Measurements from ENCODE around the gene KRT82.

KRT82 gene

DNA sequence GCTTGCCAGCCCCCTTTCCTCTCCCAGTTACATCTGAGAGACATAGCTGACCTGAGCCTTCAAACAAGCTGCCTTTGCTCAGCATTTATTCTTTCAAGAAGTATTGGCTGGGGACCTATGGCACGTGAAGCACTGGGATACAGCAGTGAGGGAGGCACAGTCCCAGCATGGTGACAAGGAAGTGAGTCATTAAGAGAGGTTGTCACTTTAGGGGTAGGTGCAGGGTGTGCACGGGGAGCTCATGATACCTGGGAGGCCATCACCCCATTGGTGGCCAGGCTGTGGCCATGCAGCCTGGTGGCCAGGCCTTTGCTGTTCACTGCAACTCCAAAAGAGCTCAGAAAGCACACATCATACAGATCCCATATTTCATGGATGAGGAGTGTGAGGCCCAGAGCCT is 33.7 kb upstream of the KRT82 start:
- no peaks in the 10 kb centered on the region for H3K36me3 Mint-ChIP-seq (ENCODE audit: low read depth)
- intact Hi-C loops (cut with micrococcal nuclease) = no loop called here
- H3K27me3 Mint-ChIP-seq = peaks cover 17% of the 10 kb centered on the region
- no peaks in the 10 kb centered on the region for H3K4me1 Mint-ChIP-seq (ENCODE audit: low read depth)
- H3K9me3 Mint-ChIP-seq = no peaks in the 10 kb centered on the region
- H3K27ac Mint-ChIP-seq = no peak overlapping the region
- H3K4me3 Mint-ChIP-seq = no peak overlapping the region

DNA sequence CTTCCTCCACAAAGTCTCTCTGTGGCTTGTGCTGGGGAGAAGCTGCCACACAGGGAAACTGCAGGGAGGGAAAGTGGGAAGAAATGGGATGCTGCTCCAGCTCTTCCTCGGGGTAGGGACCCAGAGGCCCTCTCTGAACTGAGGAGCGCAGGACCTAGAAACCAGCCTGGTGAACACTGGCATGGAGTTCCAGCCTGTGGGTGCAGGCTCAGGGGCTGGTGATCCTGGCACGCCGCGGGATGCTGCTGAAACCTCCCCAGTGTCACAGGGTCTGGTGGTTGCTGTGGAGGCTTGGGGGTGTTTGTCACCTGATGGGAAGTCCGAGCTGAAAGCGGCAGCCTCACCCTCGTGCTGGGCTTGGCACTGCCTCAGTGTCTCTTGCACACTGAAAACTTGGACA is 33.3 kb upstream of the KRT82 start:
- Mint-ChIP-seq H3K9me3 (no peaks in the 10 kb centered on the region), H3K36me3 (ENCODE audit: low read depth) (no peaks in the 10 kb centered on the region), H3K27me3 (peaks cover 17% of the 10 kb centered on the region)

DNA sequence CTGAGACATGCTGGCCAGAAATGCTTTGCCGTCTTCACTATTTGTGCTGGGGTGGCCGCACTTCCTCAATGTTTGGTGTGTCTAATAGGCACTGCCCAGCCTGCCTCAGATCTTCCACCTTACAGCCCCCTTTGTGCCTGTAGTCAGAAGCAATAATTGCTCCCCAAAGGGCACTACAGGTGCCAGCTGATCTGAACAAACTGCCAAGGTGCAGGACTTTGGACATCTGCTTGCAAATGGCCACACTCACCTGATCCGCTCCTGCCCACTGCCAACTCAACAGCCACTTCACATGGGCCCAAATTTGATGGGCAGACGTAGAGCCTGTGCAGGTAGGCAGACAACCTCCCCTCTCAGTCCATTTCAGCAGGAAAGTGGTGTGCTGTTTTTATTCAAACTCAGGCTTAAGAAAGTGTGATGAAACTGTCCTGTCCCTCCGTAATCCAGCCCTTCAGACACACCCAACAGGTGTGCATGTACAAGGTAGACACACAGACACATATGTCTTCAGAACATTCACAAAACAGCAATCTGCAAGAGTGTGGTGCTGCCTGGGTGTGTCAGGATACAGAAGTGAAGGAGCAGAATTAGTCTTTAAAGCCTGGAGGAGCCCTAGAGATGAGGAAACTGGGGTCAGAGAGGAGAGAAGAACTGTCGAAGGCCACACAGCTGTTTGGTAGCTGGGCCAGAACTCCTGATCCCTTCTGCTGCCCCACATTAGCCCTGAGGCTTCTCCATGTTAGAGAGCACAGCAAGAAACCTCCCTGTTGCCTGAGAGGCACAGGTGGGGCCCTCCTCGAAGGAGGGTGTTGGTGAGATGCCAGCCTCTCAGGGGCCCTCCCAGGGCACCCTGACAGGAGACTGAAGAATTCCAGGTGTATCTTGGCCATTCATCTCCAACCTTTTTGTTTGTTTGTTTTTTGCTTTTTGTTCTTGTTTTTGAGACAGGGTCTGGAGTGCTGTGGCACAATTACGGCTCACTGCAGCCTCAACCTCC is 32.5 kb upstream of the KRT82 start:
- H3K36me3 Mint-ChIP-seq (ENCODE audit: low read depth) = no peaks in the 10 kb centered on the region
- no peaks in the 10 kb centered on the region for H3K4me1 Mint-ChIP-seq (ENCODE audit: low read depth)
- H3K9me3 Mint-ChIP-seq = no peaks in the 10 kb centered on the region
- peaks cover 17% of the 10 kb centered on the region for H3K27me3 Mint-ChIP-seq
- no peak overlapping the region for H3K27ac Mint-ChIP-seq
- H3K4me3 Mint-ChIP-seq = no peak overlapping the region
- intact Hi-C loops (cut with micrococcal nuclease) = no loop called here

More for the DNA sequence above, 33.3 kb upstream of the KRT82 start:
- Mint-ChIP-seq H3K27ac (no peak overlapping the region), H3K4me3 (no peak overlapping the region), H3K4me1 (ENCODE audit: low read depth) (no peaks in the 10 kb centered on the region)
- intact Hi-C loops (cut with micrococcal nuclease) = no loop called here

DNA sequence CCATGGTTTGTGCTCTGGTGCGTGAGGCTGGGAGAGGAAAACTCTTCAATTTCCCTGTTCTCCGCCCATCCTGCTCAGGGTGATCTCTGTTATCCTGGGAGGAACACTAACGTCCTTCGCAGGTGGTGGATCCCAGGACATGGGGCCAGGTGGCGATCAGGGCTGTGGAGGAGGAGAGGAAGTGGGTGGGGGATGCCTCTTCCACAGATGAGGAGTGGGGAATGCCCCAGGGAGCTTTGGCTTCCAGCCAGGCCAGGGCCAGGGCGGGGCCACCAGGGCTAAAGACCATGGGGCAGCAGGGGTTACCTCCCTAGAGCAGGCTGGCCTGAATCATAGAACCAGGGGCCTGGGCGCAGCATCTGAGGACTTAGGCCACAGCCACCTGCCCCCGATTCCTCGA is 31.4 kb upstream of the KRT82 start:
- Mint-ChIP-seq H3K27ac (no peak overlapping the region), H3K4me1 (ENCODE audit: low read depth) (no peaks in the 10 kb centered on the region), H3K36me3 (ENCODE audit: low read depth) (no peaks in the 10 kb centered on the region), H3K4me3 (no peak overlapping the region), H3K27me3 (peaks cover 10% of the 10 kb centered on the region), H3K9me3 (no peaks in the 10 kb centered on the region)
- intact Hi-C loops (cut with micrococcal nuclease) = no loop called here

DNA sequence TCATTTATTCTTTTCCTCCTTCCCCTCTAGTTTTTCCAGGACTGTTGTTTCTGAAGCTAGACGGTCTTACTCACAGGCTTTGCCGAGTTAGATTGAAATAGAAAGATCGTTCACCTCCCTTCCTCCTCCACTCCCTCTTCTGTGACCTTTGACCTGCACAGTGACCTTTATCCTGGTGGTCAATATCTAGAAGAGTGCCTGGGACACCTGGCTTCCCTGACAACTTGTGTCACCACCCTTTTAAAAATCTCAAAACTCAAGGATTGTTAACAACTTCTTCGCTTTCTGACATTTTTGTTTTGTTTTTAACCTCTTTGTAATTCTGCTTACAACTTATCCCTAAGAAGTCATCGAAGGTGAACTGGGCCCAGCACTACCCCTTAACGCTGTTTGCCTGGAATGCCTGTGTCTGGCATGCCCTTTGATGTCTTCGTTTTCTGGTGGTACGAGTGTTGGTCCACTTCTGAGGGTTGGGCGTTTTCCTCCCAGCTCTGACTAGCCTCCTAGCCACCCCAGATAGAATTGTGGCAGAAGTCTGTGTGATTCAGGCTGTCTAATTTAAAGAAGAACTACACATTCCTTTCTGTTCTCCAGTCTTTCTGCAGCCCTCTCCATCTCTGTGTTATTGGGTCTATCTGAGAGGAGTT is 30.8 kb upstream of the KRT82 start:
- Mint-ChIP-seq H3K27ac (no peak overlapping the region), H3K36me3 (ENCODE audit: low read depth) (no peaks in the 10 kb centered on the region)

DNA sequence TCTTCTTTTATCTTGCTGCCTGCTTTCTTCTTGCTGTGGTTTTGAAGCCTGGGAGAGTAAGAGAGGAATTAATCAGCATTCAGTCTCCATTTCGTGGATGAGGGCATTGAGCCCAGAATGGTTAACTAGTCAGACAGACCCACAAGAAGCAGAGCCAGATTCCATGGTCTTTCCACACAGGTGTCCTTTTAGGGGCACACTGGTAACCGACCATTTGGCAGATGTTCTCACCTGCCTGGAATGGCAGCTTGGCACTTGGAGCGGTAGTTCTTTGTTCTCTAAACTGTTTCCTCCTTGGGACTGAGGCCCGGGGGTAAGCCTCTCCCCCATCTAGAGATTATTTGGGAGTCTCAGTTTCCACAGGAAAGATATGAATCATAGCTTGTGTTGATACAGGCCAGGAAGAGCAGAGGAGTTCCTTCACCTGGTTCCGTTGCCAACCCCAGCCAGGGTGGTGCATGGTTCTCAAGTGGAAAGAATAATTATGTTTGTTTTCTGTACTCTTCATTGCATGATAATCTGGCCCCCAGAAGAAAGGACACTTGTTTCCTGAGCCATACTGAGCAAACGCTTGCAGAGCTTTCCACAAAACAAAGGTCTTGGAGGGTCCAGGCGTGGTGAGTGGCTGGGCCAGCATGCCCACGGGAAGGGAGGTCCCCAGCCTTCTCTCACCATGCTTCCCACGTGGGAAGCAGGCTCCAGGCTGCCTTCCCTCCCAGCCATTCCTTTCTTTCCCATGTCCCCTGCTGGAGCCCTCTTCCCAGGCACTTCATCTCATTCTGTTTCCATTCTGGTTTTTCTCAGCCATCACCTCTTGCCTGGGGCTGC is 30.1 kb upstream of the KRT82 start:
- Mint-ChIP-seq H3K4me3 (no peak overlapping the region), H3K27me3 (peaks cover 4% of the 10 kb centered on the region), H3K36me3 (ENCODE audit: low read depth) (no peaks in the 10 kb centered on the region), H3K4me1 (ENCODE audit: low read depth) (no peaks in the 10 kb centered on the region), H3K27ac (no peak overlapping the region), H3K9me3 (no peaks in the 10 kb centered on the region)
- intact Hi-C loops (cut with micrococcal nuclease) = no loop called here

More for the DNA sequence above, 30.8 kb upstream of the KRT82 start:
- H3K27me3 Mint-ChIP-seq = peaks cover 6% of the 10 kb centered on the region
- no peak overlapping the region for H3K4me3 Mint-ChIP-seq
- no peaks in the 10 kb centered on the region for H3K9me3 Mint-ChIP-seq
- no peaks in the 10 kb centered on the region for H3K4me1 Mint-ChIP-seq (ENCODE audit: low read depth)
- intact Hi-C loops (cut with micrococcal nuclease) = no loop called here

DNA sequence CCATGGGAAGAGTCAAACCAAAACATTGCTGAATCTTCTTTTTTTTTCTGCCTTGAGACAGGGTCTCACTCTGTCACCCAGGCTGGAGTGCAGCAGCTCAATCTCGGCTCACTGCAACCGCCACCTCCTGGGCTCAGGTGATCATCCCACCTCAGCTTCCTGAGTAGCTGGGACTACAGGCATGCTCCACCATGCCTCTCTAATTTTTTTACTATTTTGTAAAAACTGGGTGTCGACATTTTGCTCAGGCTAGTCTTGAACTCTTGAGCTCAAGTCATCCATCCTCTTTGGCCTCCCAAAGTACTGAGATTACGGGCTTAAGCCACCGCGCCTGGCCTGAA is 29.5 kb upstream of the KRT82 start:
- Mint-ChIP-seq H3K27me3 (peaks cover 4% of the 10 kb centered on the region), H3K27ac (no peak overlapping the region), H3K4me1 (ENCODE audit: low read depth) (no peaks in the 10 kb centered on the region), H3K4me3 (no peak overlapping the region), H3K36me3 (ENCODE audit: low read depth) (no peaks in the 10 kb centered on the region), H3K9me3 (no peaks in the 10 kb centered on the region)
- intact Hi-C loops (cut with micrococcal nuclease) = no loop called here

DNA sequence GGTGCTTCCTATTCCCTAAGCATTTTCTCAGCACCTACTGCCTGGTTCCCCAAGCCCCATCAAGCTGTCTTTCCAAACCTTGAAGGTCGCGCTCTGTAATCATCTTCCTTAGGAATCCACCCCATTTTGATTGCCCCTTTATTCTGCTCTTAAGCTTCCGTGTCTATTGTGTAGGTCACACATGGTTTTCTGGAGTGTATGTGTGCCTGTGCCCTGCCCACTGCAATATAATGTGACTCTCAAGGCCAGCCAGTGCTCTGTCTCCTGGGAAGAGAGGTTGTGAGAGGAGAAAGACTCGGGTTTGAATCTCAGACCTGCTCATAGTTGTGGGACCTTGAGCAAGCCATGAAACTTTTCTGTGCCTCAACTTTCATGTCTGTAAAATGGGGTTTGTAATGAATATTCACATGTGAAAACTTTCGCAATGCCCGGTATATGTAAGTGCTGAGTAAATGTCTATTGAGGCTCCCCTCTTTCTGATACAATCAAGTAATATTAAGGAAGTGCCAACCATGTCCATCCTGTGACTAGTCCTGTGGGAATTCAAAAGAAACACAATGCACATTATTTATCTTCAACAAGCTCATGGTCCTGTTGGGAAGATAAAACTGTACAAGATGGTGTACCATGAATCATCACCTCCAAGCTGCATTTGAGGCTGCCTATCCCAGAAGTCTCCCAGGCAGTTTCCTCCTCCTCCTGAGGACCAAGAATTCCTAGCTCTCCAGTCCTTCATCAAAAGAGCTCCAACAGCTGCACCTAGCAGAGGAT is 28.8 kb upstream of the KRT82 start:
- intact Hi-C loops (cut with micrococcal nuclease) = no loop called here
- Mint-ChIP-seq H3K9me3 (no peaks in the 10 kb centered on the region), H3K4me3 (no peak overlapping the region), H3K27ac (no peak overlapping the region), H3K4me1 (ENCODE audit: low read depth) (no peaks in the 10 kb centered on the region), H3K27me3 (peaks cover 4% of the 10 kb centered on the region), H3K36me3 (ENCODE audit: low read depth) (no peaks in the 10 kb centered on the region)

DNA sequence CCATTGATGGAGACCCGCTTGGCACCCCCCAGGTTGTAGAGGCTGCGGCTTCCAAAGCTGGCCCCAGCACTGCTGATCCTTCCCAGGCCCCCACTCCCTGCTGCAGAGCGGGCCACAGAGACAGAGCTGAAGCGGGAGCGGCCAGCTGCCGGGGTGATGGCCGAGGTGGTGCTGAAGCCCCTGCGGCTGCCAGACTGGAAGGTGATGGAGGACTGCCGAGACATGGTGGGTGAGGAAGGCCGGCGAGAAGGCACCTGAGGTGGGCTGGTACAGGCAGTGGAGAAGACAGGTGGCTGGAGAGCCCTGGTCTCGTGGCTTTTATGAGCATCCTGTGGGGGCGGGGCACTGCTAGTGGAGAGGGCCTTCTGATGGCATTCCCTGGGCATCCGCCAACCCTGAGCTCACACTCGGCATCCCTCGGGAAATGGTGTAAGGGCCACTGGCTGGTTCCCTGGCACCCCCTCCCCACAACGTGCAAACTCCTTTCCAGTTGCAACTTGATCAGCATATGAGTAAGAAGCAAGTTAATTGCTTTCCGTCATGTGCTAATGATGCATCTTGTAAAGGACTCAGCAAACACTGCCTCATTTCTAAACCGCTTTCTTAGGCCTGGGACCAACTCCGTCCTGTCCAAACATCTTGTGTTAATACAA is 28.1 kb upstream of the KRT82 start, which contains the start of gene KRT75:
KRT75 (minus strand) TSS at position 291 of the 653 bp plus-strand sequence; CDS start at position 224, 67 bp downstream.
- Mint-ChIP-seq H3K27me3 (peaks cover 4% of the 10 kb centered on the region), H3K27ac (no peak within 1 kb of the TSS), H3K4me3 (no peak within 1 kb of the TSS), H3K36me3 (ENCODE audit: low read depth) (no peaks in the 10 kb centered on the region), H3K9me3 (no peaks in the 10 kb centered on the region), H3K4me1 (ENCODE audit: low read depth) (no peaks in the 10 kb centered on the region)
- intact Hi-C loops (cut with micrococcal nuclease) = no loop called here

DNA sequence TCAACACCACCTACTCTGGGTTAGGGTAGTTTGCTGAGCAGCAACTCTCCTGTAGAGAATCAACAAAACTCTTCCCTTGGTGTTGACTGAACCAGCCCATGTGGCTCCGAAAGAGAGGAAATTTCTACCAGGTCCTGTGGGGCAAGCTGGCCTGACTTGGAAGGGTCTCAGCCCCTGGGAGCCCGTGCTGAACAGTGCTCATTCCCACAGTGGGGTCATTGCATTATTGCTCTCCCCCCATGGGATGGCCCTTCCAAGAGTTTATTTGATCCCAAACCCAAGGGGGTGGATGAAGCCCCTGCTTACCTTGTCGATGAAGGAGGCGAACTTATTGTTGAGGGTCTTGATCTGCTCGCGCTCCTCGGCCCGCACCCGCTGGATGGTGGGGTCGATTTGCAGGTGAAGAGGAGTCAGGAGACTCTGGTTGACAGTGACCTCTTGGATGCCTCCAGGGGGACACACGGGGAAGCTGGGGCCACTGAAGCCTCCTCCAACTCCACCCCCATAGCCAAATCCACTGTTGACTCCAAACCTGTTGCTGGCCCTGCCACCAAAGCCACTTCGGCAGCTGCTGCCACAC is 27.5 kb upstream of the KRT82 start:
- intact Hi-C loops (cut with micrococcal nuclease) = no loop called here
- peaks cover 6% of the 10 kb centered on the region for H3K27me3 Mint-ChIP-seq
- H3K36me3 Mint-ChIP-seq (ENCODE audit: low read depth) = no peaks in the 10 kb centered on the region
- H3K27ac Mint-ChIP-seq = no peak overlapping the region
- H3K9me3 Mint-ChIP-seq = no peaks in the 10 kb centered on the region
- no peaks in the 10 kb centered on the region for H3K4me1 Mint-ChIP-seq (ENCODE audit: low read depth)
- no peak overlapping the region for H3K4me3 Mint-ChIP-seq

DNA sequence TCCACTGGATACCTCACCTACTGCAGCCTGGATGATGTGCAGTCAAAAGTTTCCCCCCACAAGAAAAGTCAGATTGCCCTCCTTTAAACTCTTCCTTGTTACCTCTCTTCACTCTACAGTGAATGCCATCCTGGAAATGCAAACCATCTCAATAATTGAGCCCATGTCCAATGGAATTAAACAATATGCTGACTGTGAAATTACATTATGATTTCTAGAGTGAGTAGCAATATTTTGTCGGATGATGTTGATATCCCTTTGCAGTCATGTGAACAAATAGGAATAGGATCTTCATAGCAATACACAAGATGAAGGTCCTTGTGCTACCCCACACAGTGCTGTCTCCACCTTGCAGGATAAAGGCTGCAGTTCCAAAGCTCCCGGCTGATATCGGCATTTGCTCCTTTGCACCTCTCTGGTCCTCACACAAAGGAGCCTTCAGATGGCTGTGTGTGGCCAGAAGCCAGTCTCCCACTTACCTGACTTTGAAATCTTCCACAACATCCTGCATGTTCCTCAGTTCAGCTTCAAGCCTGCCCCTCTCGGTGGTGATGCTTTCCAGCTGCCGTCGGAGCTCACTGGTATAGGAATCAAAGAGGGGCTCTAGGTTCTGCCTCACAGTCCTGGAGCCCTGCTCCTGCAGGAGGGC is 26.5 kb upstream of the KRT82 start:
- no peak overlapping the region for H3K4me3 Mint-ChIP-seq
- H3K36me3 Mint-ChIP-seq (ENCODE audit: low read depth) = no peaks in the 10 kb centered on the region
- H3K27me3 Mint-ChIP-seq = peaks cover 11% of the 10 kb centered on the region
- intact Hi-C loops (cut with micrococcal nuclease) = no loop called here
- H3K4me1 Mint-ChIP-seq (ENCODE audit: low read depth) = no peaks in the 10 kb centered on the region
- H3K27ac Mint-ChIP-seq = no peak overlapping the region
- H3K9me3 Mint-ChIP-seq = no peaks in the 10 kb centered on the region

DNA sequence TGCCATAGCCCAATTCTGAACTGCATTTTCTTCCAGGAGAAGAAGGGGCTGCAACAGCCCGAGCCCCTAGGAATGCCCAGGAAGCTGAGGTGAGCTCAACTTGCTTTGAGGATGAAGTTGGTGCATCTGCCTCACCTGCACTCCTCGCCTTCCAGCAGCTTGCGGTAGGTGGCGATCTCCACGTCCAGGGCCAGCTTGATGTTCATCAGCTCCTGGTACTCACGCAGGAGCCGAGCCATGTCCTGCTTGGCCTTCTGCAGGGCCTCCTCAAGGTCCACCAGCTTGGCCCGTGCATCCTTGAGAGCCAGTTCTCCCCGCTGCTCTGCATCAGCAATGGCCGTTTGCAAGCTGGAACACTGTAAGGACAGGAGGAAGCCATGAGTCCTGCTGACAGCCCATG is 22.0 kb upstream of the KRT82 start:
- intact Hi-C loops (cut with micrococcal nuclease) = no loop called here
- Mint-ChIP-seq H3K36me3 (ENCODE audit: low read depth) (no peaks in the 10 kb centered on the region), H3K9me3 (no peaks in the 10 kb centered on the region), H3K27me3 (peaks cover 8% of the 10 kb centered on the region), H3K27ac (no peak overlapping the region), H3K4me3 (no peak overlapping the region), H3K4me1 (ENCODE audit: low read depth) (no peaks in the 10 kb centered on the region)

All from dendritic cell treated with granulocyte-macrophage colony-stimulating factor and Interleukin-4, amounts not matched to agents 40 ng/mL and 50 ng/mL, for 4 days (primary cell).